IPS-NIHi7 (cell line): ENCODE data around the gene IL17RD.

ENCODE experiments used
- DNase-seq: peaks from one replicate; pipeline ENCODE4 v3.0.0; 2012; ENCODE audit warnings: mixed read lengths; ENCODE audit errors: extremely low spot score

IL17RD gene

GRCh38 chr3:57158813-57159738, 6.1 kb downstream of the IL17RD start:
- peak; percentile 49 for DNase-seq

GRCh38 chr3:57158325-57158724, 6.8 kb downstream of the IL17RD start:
- DNase-seq: no peak

GRCh38 chr3:57157545-57157944, 7.6 kb downstream of the IL17RD start:
- DNase-seq: no peak

- no peak for DNase-seq
These were observed 9.9 kb downstream of the IL17RD start for GRCh38 chr3:57155310-57155643.

- no peak for DNase-seq
These were observed 10.5 kb downstream of the IL17RD start for GRCh38 chr3:57154470-57155309.

GRCh38 chr3:57152151-57153143, 12.7 kb downstream of the IL17RD start:
- no peak for DNase-seq

GRCh38 chr3:57151749-57152148, 13.4 kb downstream of the IL17RD start:
- DNase-seq: no peak

GRCh38 chr3:57151021-57151449, 14.1 kb downstream of the IL17RD start:
- no peak for DNase-seq

- DNase-seq: no peak
These were observed 15.0 kb downstream of the IL17RD start for GRCh38 chr3:57150113-57150581.

- DNase-seq: no peak
These were observed 18.1 kb downstream of the IL17RD start for GRCh38 chr3:57147071-57147470.

GRCh38 chr3:57145852-57146251, 19.3 kb downstream of the IL17RD start:
- no peak for DNase-seq

- DNase-seq: no peak
These were observed 20.2 kb downstream of the IL17RD start for GRCh38 chr3:57144952-57145351.

- no peak for DNase-seq
These were observed 21.2 kb downstream of the IL17RD start for GRCh38 chr3:57143886-57144459.

GRCh38 chr3:57142411-57142723, 22.8 kb downstream of the IL17RD start:
- DNase-seq: peak; percentile 57

GRCh38 chr3:57141719-57142410, 23.3 kb downstream of the IL17RD start:
- DNase-seq: no peak

GRCh38 chr3:57140894-57141293, 24.3 kb downstream of the IL17RD start:
- no peak for DNase-seq

- no peak for DNase-seq
These were observed 29.0 kb downstream of the IL17RD start for GRCh38 chr3:57135964-57136719.

GRCh38 chr3:57133157-57133556, 32.0 kb downstream of the IL17RD start:
- DNase-seq: no peak

- DNase-seq: no peak
These were observed 32.5 kb downstream of the IL17RD start for GRCh38 chr3:57132674-57133073.

GRCh38 chr3:57131210-57131588, 34.0 kb downstream of the IL17RD start:
- no peak for DNase-seq
